Peyer's patch (tissue), 4 donors: ENCODE results near the gene ZNF384. TPM values are rescaled to one million over a fixed set of nuclear protein-coding genes. Genes with fewer than 3 reads are reported as not detected.
"Not testable (repeated sequence)": the region's sequence is repeated elsewhere in the genome, so short reads cannot be mapped to it uniquely, and the experiment has no call there.

Experiments used
- DNase-seq, 3 donors: peaks; one replicate each; pipeline ENCODE4 v3.0.0-alpha.2; 2017 to 2019
- H3K27ac ChIP-seq, 4 donors: fragments of 200-600 bp; sonication (generic); one replicate each; pipeline ENCODE4 v1.5.1; 2016 to 2019
- H3K27me3 ChIP-seq, 2 donors: fragments of 200-600 bp; sonication (generic); one replicate each; pipeline ENCODE4 v1.5.1; 2019
- H3K36me3 ChIP-seq, 3 donors: fragments of 200-600 bp; sonication (generic); one replicate each; pipeline ENCODE4 v1.5.1; 2016 to 2019
- H3K4me1 ChIP-seq, 4 donors: fragments of 200-600 bp; sonication (generic); one replicate each; pipeline ENCODE4 v1.5.1; 2016 to 2019
- H3K4me3 ChIP-seq, 4 donors: fragments of 200-600 bp; sonication (generic); 1 replicate in 3 of 4; 2 replicates in 1 of 4; pipeline ENCODE4 v1.5.1; 2016 to 2019; ENCODE audit warnings: mild to moderate bottlenecking in 1 of 4
- H3K9me3 ChIP-seq, 4 donors: fragments of 200-600 bp; sonication (generic); one replicate each; pipeline ENCODE4 v1.5.1; 2016 to 2019; ENCODE audit warnings: mild to moderate bottlenecking in 1 of 4
- CTCF ChIP-seq, 6 experiments: fragments of 450-650 bp in 4 of 6; fragments of 200-600 bp in 2 of 6; sonication (generic) in 1 of 6; IDR thresholded peaks; one replicate each; pipeline ENCODE4 v1.5.1; 2017 to 2019; ENCODE audit warnings: antibody characterized with exemption in 6 of 6, mild to moderate bottlenecking in 3 of 6, moderate library complexity in 1 of 6
- POLR2A ChIP-seq, 2 donors: fragments of 450-650 bp; IDR thresholded peaks; one replicate each; pipeline ENCODE4 v1.5.1; 2017; ENCODE audit warnings: antibody characterized with exemption in 2 of 2, mild to moderate bottlenecking in 2 of 2, moderate library complexity in 2 of 2
- total RNA-seq, 4 donors: library from RNA; depleted of rRNA; stranded (reverse); fragments of >200 nt; gene quantifications; one replicate each; pipeline ENCODE4 v1.1.0, GENCODE V29; 2016

ZNF384 gene
- total RNA-seq, 4 donors from 2014 or later = 35.6 to 96.6 (median 80.2) TPM

- H3K27me3 ChIP-seq = no peaks in the 10 kb centered on the region
- H3K36me3 ChIP-seq = no peaks in the 10 kb centered on the region
- DNase-seq = no peak
- H3K4me3 ChIP-seq = no peak overlapping the region
- no peak overlapping the region for H3K27ac ChIP-seq
- H3K9me3 ChIP-seq = no peaks in the 10 kb centered on the region
- no peaks in the 10 kb centered on the region for H3K4me1 ChIP-seq
- no peak for TF ChIP-seq CTCF (IDR thresholded peaks at IDR 0.05)
- TF ChIP-seq POLR2A (IDR thresholded peaks at IDR 0.05) = no peak
Measured at GRCh38 chr12:6716874-6717437, 27.8 kb upstream of the ZNF384 start.

- not testable (repeated sequence) for DNase-seq, H3K4me3 ChIP-seq, H3K9me3 ChIP-seq, H3K4me1 ChIP-seq, H3K36me3 ChIP-seq, H3K27ac ChIP-seq, H3K27me3 ChIP-seq
Measured at GRCh38 chr12:6716031-6716873, 27.1 kb upstream of the ZNF384 start.

GRCh38 chr12:6708960-6709394, 19.8 kb upstream of the ZNF384 start:
- no peak for DNase-seq
- Histone ChIP-seq H3K36me3 (no peaks in the 10 kb centered on the region), H3K4me1 (no peaks in the 10 kb centered on the region), H3K27ac (no peak overlapping the region), H3K4me3 (no peak overlapping the region), H3K9me3 (no peaks in the 10 kb centered on the region), H3K27me3 (no peaks in the 10 kb centered on the region)
- TF ChIP-seq POLR2A (IDR thresholded peaks at IDR 0.05) (no peak), CTCF (IDR thresholded peaks at IDR 0.05) (no peak)

- not testable (repeated sequence) for H3K4me3 ChIP-seq, H3K9me3 ChIP-seq, DNase-seq, H3K27me3 ChIP-seq, H3K36me3 ChIP-seq, H3K4me1 ChIP-seq, H3K27ac ChIP-seq
Measured at GRCh38 chr12:6708351-6708750, 19.2 kb upstream of the ZNF384 start.

- Histone ChIP-seq H3K9me3 (no peaks in the 10 kb centered on the region), H3K4me1 (peaks cover 0 to 18% (median 14%) of the 10 kb centered on the region in 4 donors), H3K36me3 (no peaks in the 10 kb centered on the region), H3K27ac (no peak overlapping the region), H3K27me3 (peaks cover 0 to 20% of the 10 kb centered on the region in 2 donors), H3K4me3 (no peak overlapping the region)
- no peak for TF ChIP-seq CTCF (IDR thresholded peaks at IDR 0.05)
- no peak for TF ChIP-seq POLR2A (IDR thresholded peaks at IDR 0.05)
- no peak for DNase-seq
Measured at GRCh38 chr12:6703631-6704030, 14.5 kb upstream of the ZNF384 start.

- peak overlapping the region; percentile 40 to 56 (median 50) for H3K4me3 ChIP-seq
- TF ChIP-seq POLR2A (IDR thresholded peaks at IDR 0.05) (no peak), CTCF (IDR thresholded peaks at IDR 0.05) (no peak)
- no peak overlapping the region for H3K27ac ChIP-seq
- peaks cover 0 to 24% of the 10 kb centered on the region in 2 donors for H3K27me3 ChIP-seq
- H3K36me3 ChIP-seq = no peaks in the 10 kb centered on the region
- H3K4me1 ChIP-seq = peaks cover 0 to 20% (median 17%) of the 10 kb centered on the region in 4 donors
- DNase-seq = no peak
- no peaks in the 10 kb centered on the region for H3K9me3 ChIP-seq
Measured at GRCh38 chr12:6701078-6701768, 12.0 kb upstream of the ZNF384 start.
